ENCODE data around the gene NDUFV1.
"Not testable (repeated sequence)": the region's sequence is repeated elsewhere in the genome, so short reads cannot be mapped to it uniquely, and the experiment has no call there.

NDUFV1 gene

GRCh38 chr11:67592880-67593564 lies 13.7 kb upstream of the NDUFV1 start:
- no peak overlapping the region for H3K4me3 ChIP-seq (ENCODE audit: low read depth, low read length)
- no peak for TF ChIP-seq CTCF (IDR thresholded peaks at IDR 0.05; ENCODE audit: low read depth, low read length)

GRCh38 chr11:67593565-67593905 lies 13.2 kb upstream of the NDUFV1 start:
- no peak for TF ChIP-seq CTCF (IDR thresholded peaks at IDR 0.05; ENCODE audit: low read depth, low read length)
- H3K4me3 ChIP-seq (ENCODE audit: low read depth, low read length), result no peak overlapping the region

GRCh38 chr11:67594480-67594879 lies 12.3 kb upstream of the NDUFV1 start:
- no peak overlapping the region for H3K4me3 ChIP-seq (ENCODE audit: low read depth, low read length)
- no peak for TF ChIP-seq CTCF (IDR thresholded peaks at IDR 0.05; ENCODE audit: low read depth, low read length)

- TF ChIP-seq CTCF (IDR thresholded peaks at IDR 0.05; ENCODE audit: low read depth, low read length), result no peak
- no peak overlapping the region for H3K4me3 ChIP-seq (ENCODE audit: low read depth, low read length)
Observed at GRCh38 chr11:67596753-67597300, 9.9 kb upstream of the NDUFV1 start.

- H3K4me3 ChIP-seq (ENCODE audit: low read depth, low read length), result not testable (repeated sequence)
Observed at GRCh38 chr11:67597458-67597857, 9.3 kb upstream of the NDUFV1 start.

GRCh38 chr11:67597963-67598362 lies 8.8 kb upstream of the NDUFV1 start:
- H3K4me3 ChIP-seq (ENCODE audit: low read depth, low read length), result not testable (repeated sequence)

GRCh38 chr11:67599149-67599548 lies 7.6 kb upstream of the NDUFV1 start:
- no peak for TF ChIP-seq CTCF (IDR thresholded peaks at IDR 0.05; ENCODE audit: low read depth, low read length)
- H3K4me3 ChIP-seq (ENCODE audit: low read depth, low read length), result no peak overlapping the region

- H3K4me3 ChIP-seq (ENCODE audit: low read depth, low read length), result no peak overlapping the region
- no peak for TF ChIP-seq CTCF (IDR thresholded peaks at IDR 0.05; ENCODE audit: low read depth, low read length)
Observed at GRCh38 chr11:67600324-67601029, 6.3 kb upstream of the NDUFV1 start.
